Esophagus squamous epithelium (tissue), 5 donors: Measurements from ENCODE around the gene BORCS8. TPM values are rescaled to one million over a fixed set of nuclear protein-coding genes. Genes with fewer than 3 reads are reported as not detected.
"Not testable (repeated sequence)": the region's sequence is repeated elsewhere in the genome, so short reads cannot be mapped to it uniquely, and the experiment has no call there.

Experiments
- DNase-seq: peaks from one replicate; lab custom pipeline; 2025; lab: John Stamatoyannopoulos, UW
- H3K27ac ChIP-seq, 4 donors: fragments of 200-600 bp; sonication (generic); one replicate each; pipeline ENCODE4 v1.5.1; 2016 to 2019; ENCODE audit warnings: mild to moderate bottlenecking in 1 of 4
- H3K27me3 ChIP-seq, 4 donors: fragments of 200-600 bp; sonication (generic); 1 replicate in 3 of 4; 2 replicates in 1 of 4; pipeline versions ENCODE4 v1.5.1 to v1.6.0; 2017 to 2021; ENCODE audit warnings: antibody characterized with exemption in 1 of 4
- H3K36me3 ChIP-seq, 3 donors: fragments of 200-600 bp; sonication (generic); one replicate each; pipeline ENCODE4 v1.5.1; 2016 to 2019
- H3K4me1 ChIP-seq, 3 donors: fragments of 200-600 bp; sonication (generic); one replicate each; pipeline ENCODE4 v1.5.1; 2017 to 2019
- H3K4me3 ChIP-seq, 4 donors: fragments of 200-600 bp; sonication (generic); 1 replicate in 3 of 4; 2 replicates in 1 of 4; pipeline ENCODE4 v1.5.1; 2016 to 2019; ENCODE audit warnings: mild to moderate bottlenecking in 2 of 4, moderate library complexity in 1 of 4
- H3K9me3 ChIP-seq, 3 donors: fragments of 200-600 bp; sonication (generic); one replicate each; pipeline ENCODE4 v1.5.1; 2016 to 2019
- CTCF ChIP-seq, 6 experiments: fragments of 450-650 bp in 4 of 6; fragments of 200-600 bp in 2 of 6; sonication (generic) in 2 of 6; IDR thresholded peaks; one replicate each; pipeline ENCODE4 v1.5.1; 2016 to 2019; ENCODE audit warnings: antibody characterized with exemption in 6 of 6, mild to moderate bottlenecking in 4 of 6, moderate library complexity in 4 of 6
- POLR2A ChIP-seq, 4 donors: fragments of 450-650 bp; IDR thresholded peaks; one replicate each; pipeline ENCODE4 v1.6.1; 2017; ENCODE audit warnings: antibody characterized with exemption in 4 of 4, mild to moderate bottlenecking in 4 of 4, moderate library complexity in 3 of 4
- WGBS, 2 donors: methylation state at CpG; one replicate each; pipeline ENCODE4 v1.1.5; 2018; 5-methylcytosine and 5-hydroxymethylcytosine counted together
- intact Hi-C: fragments of 100-400 bp; cut with DNase I; formaldehyde crosslinking; loops from one replicate; pipeline ENCODE4 v1.15.0; 2022
- total RNA-seq, 4 donors: library from RNA; depleted of rRNA; stranded (reverse); fragments of >200 nt; gene quantifications; one replicate each; pipeline ENCODE4 v1.1.0, GENCODE V29; 2016
- donor health status: DM: yes; HTN: yes; CAD: no.

Gene BORCS8
- total RNA-seq, 4 donors from 2014 or later = 8.8 to 15.4 (median 10.9) TPM

GRCh38 chr19:19223060-19223459 lies 31.1 kb upstream of the BORCS8 start:
- no peaks in the 10 kb centered on the region for H3K36me3 ChIP-seq
- DNase-seq = no peak
- 87 to 88% methylated on average over 5 of the region's 5 CpGs for WGBS, 2 donors
- H3K4me1 ChIP-seq = peaks cover 7 to 13% (median 9%) of the 10 kb centered on the region in 3 donors
- peaks cover 0 to 73% (median 4%) of the 10 kb centered on the region in 4 donors for H3K27me3 ChIP-seq
- H3K27ac ChIP-seq = no peak overlapping the region
- intact Hi-C loops = no loop called here
- no peaks in the 10 kb centered on the region for H3K9me3 ChIP-seq
- TF ChIP-seq POLR2A (IDR thresholded peaks at IDR 0.05) = no peak
- no peak for TF ChIP-seq CTCF (IDR thresholded peaks at IDR 0.05)
- no peak overlapping the region for H3K4me3 ChIP-seq

- peaks cover 0 to 73% (median 1%) of the 10 kb centered on the region in 4 donors for H3K27me3 ChIP-seq
- 75 to 94% methylated on average over 3 to 4 of the region's 8 CpGs for WGBS, 2 donors
- H3K27ac ChIP-seq, intact Hi-C loops, H3K36me3 ChIP-seq, DNase-seq, H3K9me3 ChIP-seq, H3K4me3 ChIP-seq: not testable (repeated sequence)
- peaks cover 7 to 13% (median 9%) of the 10 kb centered on the region in 3 donors for H3K4me1 ChIP-seq
These were observed 29.0 kb upstream of the BORCS8 start for GRCh38 chr19:19221000-19221399.

GRCh38 chr19:19218911-19219310 lies 27.0 kb upstream of the BORCS8 start:
- H3K9me3 ChIP-seq = no peaks in the 10 kb centered on the region
- no peaks in the 10 kb centered on the region for H3K36me3 ChIP-seq
- no peak overlapping the region for H3K4me3 ChIP-seq
- intact Hi-C loops = no loop called here
- H3K4me1 ChIP-seq = no peaks in the 10 kb centered on the region
- TF ChIP-seq CTCF (IDR thresholded peaks at IDR 0.05) (no peak), POLR2A (IDR thresholded peaks at IDR 0.05) (no peak)
- 86 to 96% methylated on average over 9 to 11 of the region's 21 CpGs for WGBS, 2 donors
- peaks cover 0 to 73% (median 0%) of the 10 kb centered on the region in 4 donors for H3K27me3 ChIP-seq
- DNase-seq = no peak
- no peak overlapping the region for H3K27ac ChIP-seq

GRCh38 chr19:19217099-19217498 lies 25.1 kb upstream of the BORCS8 start:
- no peak for DNase-seq
- H3K4me1 ChIP-seq = no peaks in the 10 kb centered on the region
- intact Hi-C loops = no loop called here
- H3K27me3 ChIP-seq = peaks cover 0 to 77% (median 7%) of the 10 kb centered on the region in 4 donors
- H3K4me3 ChIP-seq = no peak overlapping the region
- no peaks in the 10 kb centered on the region for H3K9me3 ChIP-seq
- no peaks in the 10 kb centered on the region for H3K36me3 ChIP-seq
- WGBS, 2 donors = 48 to 62% methylated on average over 4 of the region's 4 CpGs
- no peak for TF ChIP-seq POLR2A (IDR thresholded peaks at IDR 0.05)
- TF ChIP-seq CTCF (IDR thresholded peaks at IDR 0.05) = no peak
- H3K27ac ChIP-seq = no peak overlapping the region

- Histone ChIP-seq H3K9me3 (no peaks in the 10 kb centered on the region), H3K4me1 (no peaks in the 10 kb centered on the region), H3K27me3 (peaks cover 0 to 81% (median 13%) of the 10 kb centered on the region in 4 donors), H3K36me3 (no peaks in the 10 kb centered on the region), H3K4me3 (no peak overlapping the region), H3K27ac (no peak overlapping the region)
- TF ChIP-seq CTCF (IDR thresholded peaks at IDR 0.05) (no peak), POLR2A (IDR thresholded peaks at IDR 0.05) (no peak)
- 64 to 74% methylated on average over 4 of the region's 4 CpGs for WGBS, 2 donors
- intact Hi-C loops = no loop called here
- no peak for DNase-seq
These were observed 23.8 kb upstream of the BORCS8 start for GRCh38 chr19:19215792-19216191.

GRCh38 chr19:19214892-19215291 lies 22.9 kb upstream of the BORCS8 start:
- H3K4me1 ChIP-seq = no peaks in the 10 kb centered on the region
- no peak for DNase-seq
- no peak for TF ChIP-seq POLR2A (IDR thresholded peaks at IDR 0.05)
- TF ChIP-seq CTCF (IDR thresholded peaks at IDR 0.05) = no peak
- intact Hi-C loops = no loop called here
- no peak overlapping the region for H3K4me3 ChIP-seq
- H3K36me3 ChIP-seq = no peaks in the 10 kb centered on the region
- 3% methylated on average over 8 of the region's 8 CpGs; no CpG with 5 or more reads in 1 of the 2 donors for WGBS, 2 donors
- H3K9me3 ChIP-seq = no peaks in the 10 kb centered on the region
- H3K27ac ChIP-seq = no peak overlapping the region
- H3K27me3 ChIP-seq = peaks cover 0 to 90% (median 13%) of the 10 kb centered on the region in 4 donors
